Smooth muscle cell (in vitro differentiated cells): ENCODE results near the gene SLC2A9. TPM values are rescaled to one million over a fixed set of nuclear protein-coding genes. Genes with fewer than 3 reads are reported as not detected.

Source experiments
- DNase-seq: peaks from one replicate; lab custom pipeline; 2025; ENCODE audit not compliant: unreplicated experiment; lab: John Stamatoyannopoulos, UW
- H2AFZ ChIP-seq: fragments of 200-600 bp; sonication (generic); 2 replicates; pipeline ENCODE4 v1.6.0; 2016; ENCODE audit warnings: antibody characterized with exemption, low read depth, mild to moderate bottlenecking
- H3F3A ChIP-seq: fragments of 200-600 bp; sonication (generic); 2 replicates; pipeline ENCODE4 v1.6.0; 2017; ENCODE audit warnings: antibody characterized with exemption, low read depth
- H3K27ac ChIP-seq: fragments of 200-600 bp; sonication (generic); 2 replicates; pipeline ENCODE4 v1.5.1; 2016; ENCODE audit warnings: low read depth, mild to moderate bottlenecking
- H3K27me3 ChIP-seq: fragments of 200-600 bp; sonication (generic); 2 replicates; pipeline ENCODE4 v1.6.1; 2016; ENCODE audit warnings: low read depth, mild to moderate bottlenecking
- H3K36me3 ChIP-seq: fragments of 200-600 bp; sonication (generic); 2 replicates; pipeline ENCODE4 v1.5.1; 2016; ENCODE audit warnings: low read depth
- H3K4me1 ChIP-seq: fragments of 200-600 bp; sonication (generic); 2 replicates; pipeline ENCODE4 v1.5.1; 2016; ENCODE audit warnings: low read depth
- H3K4me2 ChIP-seq: fragments of 200-600 bp; sonication (generic); 2 replicates; pipeline ENCODE4 v1.6.0; 2016; ENCODE audit warnings: mild to moderate bottlenecking
- H3K4me3 ChIP-seq: fragments of 200-600 bp; sonication (generic); 2 replicates; pipeline ENCODE4 v1.5.1; 2016; ENCODE audit warnings: mild to moderate bottlenecking
- H3K79me2 ChIP-seq: fragments of 200-600 bp; sonication (generic); 2 replicates; pipeline ENCODE4 v1.6.0; 2016; ENCODE audit warnings: low read depth, mild to moderate bottlenecking
- H3K9ac ChIP-seq: fragments of 200-600 bp; sonication (generic); 2 replicates; pipeline ENCODE4 v1.6.0; 2016; ENCODE audit warnings: low read depth
- H3K9me3 ChIP-seq: fragments of 200-600 bp; sonication (generic); replicated peaks from 2 replicates; pipeline ENCODE4 v1.5.1; 2016; ENCODE audit warnings: low read depth
- H4K20me1 ChIP-seq: fragments of 200-600 bp; sonication (generic); 2 replicates; pipeline ENCODE4 v1.6.0; 2016; ENCODE audit warnings: low read depth
- CTCF ChIP-seq: fragments of 200-600 bp; sonication (generic); IDR thresholded peaks from 2 replicates; pipeline ENCODE4 v1.5.1; 2017; ENCODE audit warnings: borderline replicate concordance, mild to moderate bottlenecking, antibody characterized with exemption; ENCODE audit not compliant: insufficient read depth, poor library complexity, severe bottlenecking
- WGBS: methylation state at CpG from one replicate; pipeline ENCODE4 v1.1.7; 2016; ENCODE audit warnings: low lambda C conversion rate; 5-methylcytosine and 5-hydroxymethylcytosine counted together
- polyA plus RNA-seq: library from polyadenylated mRNA; unstranded; fragments of >200 nt; fragmentation: Nextera tagmentation; extraction: Ambion mirVana; gene quantifications from 2 replicates; pipeline ENCODE4 v1.2.1, GENCODE V29; 2016
- total RNA-seq: library from RNA; depleted of rRNA; stranded (reverse); fragments of >200 nt; gene quantifications from 2 replicates; pipeline ENCODE4 v1.2.3, GENCODE V29; 2014

Gene SLC2A9
- total and polyA plus RNA-seq, 2 experiments from 2014 or later = 1.3 to 2.2 TPM

GRCh38 chr4:9933184-9933583, 88.1 kb downstream of the SLC2A9 start:
- H3K27me3 ChIP-seq = peaks cover 26% of the 10 kb centered on the region
- H3K4me2 ChIP-seq = no peak overlapping the region
- H3K36me3 ChIP-seq = no peaks in the 10 kb centered on the region
- no peaks in the 10 kb centered on the region for H3F3A ChIP-seq
- no peak overlapping the region for H3K9ac ChIP-seq
- H2AFZ ChIP-seq = no peak overlapping the region
- 95% methylated on average over 4 of the region's 4 CpGs for WGBS
- H3K79me2 ChIP-seq = no peaks in the 10 kb centered on the region
- no peaks in the 10 kb centered on the region for H4K20me1 ChIP-seq
- H3K4me3 ChIP-seq = no peak overlapping the region
- H3K27ac ChIP-seq = no peak overlapping the region
- no peaks in the 10 kb centered on the region for H3K4me1 ChIP-seq
- H3K9me3 ChIP-seq = no peaks in the 10 kb centered on the region
- TF ChIP-seq CTCF = no peak
- DNase-seq = no peak

- H3K27me3 ChIP-seq = peaks cover 26% of the 10 kb centered on the region
- no peak overlapping the region for H3K27ac ChIP-seq
- no peaks in the 10 kb centered on the region for H3K36me3 ChIP-seq
- no peaks in the 10 kb centered on the region for H4K20me1 ChIP-seq
- no peaks in the 10 kb centered on the region for H3F3A ChIP-seq
- WGBS = 74% methylated on average over 4 of the region's 4 CpGs
- H3K4me1 ChIP-seq = no peaks in the 10 kb centered on the region
- H3K9ac ChIP-seq = no peak overlapping the region
- H3K4me2 ChIP-seq = no peak overlapping the region
- no peak for TF ChIP-seq CTCF
- no peak overlapping the region for H3K4me3 ChIP-seq
- H2AFZ ChIP-seq = no peak overlapping the region
- no peak for DNase-seq
- H3K9me3 ChIP-seq = no peaks in the 10 kb centered on the region
- H3K79me2 ChIP-seq = no peaks in the 10 kb centered on the region
Measured at GRCh38 chr4:9932771-9933170, 88.5 kb downstream of the SLC2A9 start.

- TF ChIP-seq CTCF = no peak
- peaks cover 26% of the 10 kb centered on the region for H3K27me3 ChIP-seq
- H3K27ac ChIP-seq = no peak overlapping the region
- no peaks in the 10 kb centered on the region for H3K4me1 ChIP-seq
- H3K9ac ChIP-seq = no peak overlapping the region
- H3K9me3 ChIP-seq = no peaks in the 10 kb centered on the region
- H2AFZ ChIP-seq = no peak overlapping the region
- H3K4me3 ChIP-seq = no peak overlapping the region
- no peaks in the 10 kb centered on the region for H3K36me3 ChIP-seq
- H4K20me1 ChIP-seq = no peaks in the 10 kb centered on the region
- WGBS = 88% methylated on average over 1 of the region's 1 CpG
- no peak overlapping the region for H3K4me2 ChIP-seq
- H3K79me2 ChIP-seq = no peaks in the 10 kb centered on the region
- no peak for DNase-seq
- no peaks in the 10 kb centered on the region for H3F3A ChIP-seq
Measured at GRCh38 chr4:9931146-9931545, 90.2 kb downstream of the SLC2A9 start.

- no peak for TF ChIP-seq CTCF
- no peak overlapping the region for H3K9ac ChIP-seq
- no peaks in the 10 kb centered on the region for H3K36me3 ChIP-seq
- DNase-seq = no peak
- H4K20me1 ChIP-seq = no peaks in the 10 kb centered on the region
- H3K79me2 ChIP-seq = no peaks in the 10 kb centered on the region
- H3K4me2 ChIP-seq = no peak overlapping the region
- peaks cover 4% of the 10 kb centered on the region for H3K4me1 ChIP-seq
- no peak overlapping the region for H3K4me3 ChIP-seq
- 90% methylated on average over 5 of the region's 5 CpGs for WGBS
- peaks cover 26% of the 10 kb centered on the region for H3K27me3 ChIP-seq
- no peak overlapping the region for H2AFZ ChIP-seq
- H3K9me3 ChIP-seq = no peaks in the 10 kb centered on the region
- no peaks in the 10 kb centered on the region for H3F3A ChIP-seq
- H3K27ac ChIP-seq = no peak overlapping the region
Measured at GRCh38 chr4:9929111-9929510, 92.2 kb downstream of the SLC2A9 start.
